B cell (primary cell): ENCODE results near the gene TGDS. TPM values are rescaled to one million over a fixed set of nuclear protein-coding genes. Genes with fewer than 3 reads are reported as not detected.

Source experiments
- ATAC-seq: fragments of 200-7000 bp; cut with Tn5 transposase; one replicate; pipeline ENCODE4 v1.10.0; 2021; ENCODE audit warnings: low read depth, mild to moderate bottlenecking, moderate number of reproducible peaks, moderate library complexity
- CTCF ChIA-PET: fragments of 350-600 bp; sonication (Branson Sonifier 250); formaldehyde crosslinking; loops from one replicate; lab custom pipeline; 2021; ENCODE audit warnings: antibody characterized with exemption, inconsistent platforms; lab: Charles Lee
- POLR2A ChIA-PET: fragments of 350-600 bp; sonication (Branson Sonifier 250); formaldehyde crosslinking; loops from one replicate; lab custom pipeline; 2021; ENCODE audit warnings: antibody characterized with exemption; lab: Charles Lee
- DNase-seq: peaks from one replicate; pipeline ENCODE4 v3.0.0; 2013
- H2AFZ ChIP-seq: 2 replicates; pipeline ENCODE4 v1.6.1; 2012; ENCODE audit warnings: mild to moderate bottlenecking, low read depth, low read length; ENCODE audit not compliant: insufficient read depth, poor library complexity, severe bottlenecking
- H3K27ac ChIP-seq, 2 donors: 1 replicate in 1 of 2; 2 replicates in 1 of 2; pipeline ENCODE4 v1.5.1; 2012 to 2013; ENCODE audit warnings: low read length in 2 of 2, mild to moderate bottlenecking in 2 of 2, moderate library complexity in 1 of 2
- H3K27me3 ChIP-seq, 4 experiments: fragments of 200-600 bp in 1 of 4; sonication (generic) in 1 of 4; replicated peaks in 1 of 4; 1 replicate in 2 of 4; 2 replicates in 2 of 4; pipeline versions ENCODE4 v1.6.1 to v1.7.0; 2013 to 2016; ENCODE audit warnings: low read length in 3 of 4, mild to moderate bottlenecking in 2 of 4, mixed read lengths in 1 of 4, moderate library complexity in 1 of 4; ENCODE audit not compliant: insufficient read depth in 4 of 4, control insufficient read depth in 3 of 4; ENCODE audit errors: control extremely low read depth in 1 of 4
- H3K36me3 ChIP-seq, 2 experiments: replicated peaks in 1 of 2; 1 replicate in 1 of 2; 2 replicates in 1 of 2; pipeline versions ENCODE4 v1.6.1 to v1.7.1; 2013; ENCODE audit warnings: low read length in 1 of 2; ENCODE audit not compliant: insufficient read depth in 2 of 2, control insufficient read depth in 1 of 2; ENCODE audit errors: control extremely low read depth in 1 of 2, extremely low read depth in 1 of 2
- H3K4me1 ChIP-seq, 2 donors: fragments of 200-600 bp in 1 of 2; sonication (generic) in 1 of 2; 1 replicate in 1 of 2; 2 replicates in 1 of 2; pipeline versions ENCODE4 v1.5.1 to v1.6.1; 2013 to 2017; ENCODE audit warnings: low read length in 2 of 2; ENCODE audit not compliant: control insufficient read depth in 2 of 2, insufficient read depth in 2 of 2
- H3K4me2 ChIP-seq: replicated peaks from 2 replicates; pipeline ENCODE3; 2012; ENCODE audit warnings: mild to moderate bottlenecking, low read depth, low read length; ENCODE audit not compliant: poor library complexity, severe bottlenecking
- H3K4me3 ChIP-seq, 5 experiments: fragments of 200-600 bp in 1 of 5; sonication (generic) in 1 of 5; 1 replicate in 3 of 5; 2 replicates in 2 of 5; pipeline versions ENCODE4 v1.5.1 to v1.7.0; 2011 to 2016; ENCODE audit warnings: low read length in 4 of 5, mild to moderate bottlenecking in 4 of 5, low read depth in 2 of 5, control low read depth in 1 of 5, moderate library complexity in 1 of 5; ENCODE audit not compliant: insufficient read depth in 1 of 5; ENCODE audit errors: control extremely low read depth in 1 of 5, extremely low read depth in 1 of 5
- H3K79me2 ChIP-seq: fragments of 200-600 bp; sonication (generic); one replicate; pipeline ENCODE4 v1.6.0; 2016; ENCODE audit warnings: low read length; ENCODE audit not compliant: control insufficient read depth, insufficient read depth
- H3K9ac ChIP-seq: fragments of 200-600 bp; sonication (generic); 2 replicates; pipeline ENCODE4 v1.6.1; 2017; ENCODE audit warnings: mild to moderate bottlenecking, low read length, moderate library complexity
- H3K9me3 ChIP-seq, 3 donors: one replicate each; pipeline versions ENCODE4 v1.6.1 to v1.7.1; 2013; ENCODE audit warnings: low read length in 2 of 3; ENCODE audit not compliant: control insufficient read depth in 2 of 3, insufficient read depth in 1 of 3; ENCODE audit errors: control extremely low read depth in 1 of 3
- H4K20me1 ChIP-seq: 2 replicates; pipeline ENCODE4 v1.6.0; 2012; ENCODE audit warnings: mild to moderate bottlenecking, low read length; ENCODE audit not compliant: insufficient read depth, control insufficient read depth, poor library complexity, severe bottlenecking
- H3K27ac Mint-ChIP-seq: one replicate; pipeline ENCODE4 v1.8.0; 2021; ENCODE audit warnings: mixed read lengths
- H3K27me3 Mint-ChIP-seq: one replicate; pipeline ENCODE4 v1.8.0; 2021; ENCODE audit warnings: mixed read lengths
- H3K4me1 Mint-ChIP-seq: one replicate; pipeline ENCODE4 v1.8.0; 2021; ENCODE audit warnings: mixed read lengths
- H3K4me3 Mint-ChIP-seq: one replicate; pipeline ENCODE4 v1.8.0; 2021; ENCODE audit warnings: mixed read lengths
- H3K9me3 Mint-ChIP-seq: one replicate; pipeline ENCODE4 v1.8.0; 2022; ENCODE audit warnings: mixed read lengths; ENCODE audit not compliant: insufficient read depth
- CTCF ChIP-seq: fragments of 200-600 bp; IDR thresholded peaks from one replicate; pipeline ENCODE4 v1.8.0; 2022; ENCODE audit warnings: antibody characterized with exemption, mild to moderate bottlenecking
- EZH2 ChIP-seq: IDR thresholded peaks from 2 replicates; pipeline ENCODE4 v1.6.1; 2012; ENCODE audit warnings: borderline replicate concordance, low read depth, mild to moderate bottlenecking, moderate library complexity, low read length; ENCODE audit not compliant: insufficient read depth, poor library complexity, severe bottlenecking
- WGBS: methylation state at CpG from one replicate; pipeline ENCODE4 v1.1.5; 2013; ENCODE audit warnings: missing lambda C conversion rate; ENCODE audit not compliant: insufficient coverage; 5-methylcytosine and 5-hydroxymethylcytosine counted together
- intact Hi-C: fragments of 100-400 bp; cut with micrococcal nuclease; formaldehyde crosslinking; loops from one replicate; pipeline ENCODE4 v1.10.0; 2022
- polyA plus RNA-seq: library from polyadenylated mRNA; depleted of rRNA; stranded (reverse); fragments of >200 nt; gene quantifications from 2 replicates; pipeline ENCODE4 v1.2.3, GENCODE V29; 2012
- total RNA-seq, 2 donors: library from RNA; stranded (reverse); fragments of 120-200 nt in 1 of 2; gene quantifications; 1 replicate in 1 of 2; 2 replicates in 1 of 2; pipeline versions ENCODE4 v1.2.3 to v1.2.4, GENCODE V29; 2013 to 2022

The TGDS gene
- total and polyA plus RNA-seq, 2 donors (not counting 1 experiment from before 2014, with no cell fraction given), result 11.7 to 14.7 TPM

GRCh38 chr13:94568443-94568842 lies 27.5 kb downstream of the TGDS start:
- Histone ChIP-seq H3K79me2 (no peaks in the 10 kb centered on the region), H3K36me3 (peaks cover 14 to 29% of the 10 kb centered on the region in 2 experiments), H3K9me3 (no peaks in the 10 kb centered on the region), H3K27ac (no peak overlapping the region), H3K27me3 (no peaks in the 10 kb centered on the region), H3K9ac (no peak overlapping the region), H3K4me1 (no peaks in the 10 kb centered on the region), H4K20me1 (no peaks in the 10 kb centered on the region), H3K4me3 (no peak overlapping the region), H2AFZ (no peak overlapping the region), H3K4me2 (no peak overlapping the region)
- POLR2A ChIA-PET, result no interaction called here
- intact Hi-C loops, result no loop called here
- no peaks in the 10 kb centered on the region for H3K4me1 Mint-ChIP-seq
- WGBS, result no CpG with 5 or more reads among the region's 1 CpG
- DNase-seq (no peak), ATAC-seq (no peak)
- H3K9me3 Mint-ChIP-seq, result no peaks in the 10 kb centered on the region
- H3K27ac Mint-ChIP-seq, result no peak overlapping the region
- H3K27me3 Mint-ChIP-seq, result no peaks in the 10 kb centered on the region
- CTCF ChIA-PET, result no interaction called here
- no peak for TF ChIP-seq CTCF
- no peak for TF ChIP-seq EZH2
- H3K4me3 Mint-ChIP-seq, result no peak overlapping the region

- Mint-ChIP-seq H3K27ac (no peak overlapping the region), H3K4me1 (no peaks in the 10 kb centered on the region), H3K4me3 (no peak overlapping the region), H3K27me3 (no peaks in the 10 kb centered on the region), H3K9me3 (no peaks in the 10 kb centered on the region)
- intact Hi-C loops, result no loop called here
- no peak for ATAC-seq
- POLR2A ChIA-PET, result no interaction called here
- H3K27me3 ChIP-seq, result no peaks in the 10 kb centered on the region
- no peak for TF ChIP-seq CTCF
- no peak for TF ChIP-seq EZH2
- WGBS, result 100% methylated on average over 2 of the region's 3 CpGs
- H3K27ac ChIP-seq, result no peak overlapping the region
- H2AFZ ChIP-seq, result no peak overlapping the region
- no peaks in the 10 kb centered on the region for H4K20me1 ChIP-seq
- no peaks in the 10 kb centered on the region for H3K4me1 ChIP-seq
- CTCF ChIA-PET, result no interaction called here
- H3K36me3 ChIP-seq, result peaks cover 11 to 20% of the 10 kb centered on the region in 2 experiments
- H3K9me3 ChIP-seq, result no peaks in the 10 kb centered on the region
- H3K9ac ChIP-seq, result no peak overlapping the region
- no peak overlapping the region for H3K4me2 ChIP-seq
- no peak for DNase-seq
- H3K4me3 ChIP-seq, result no peak overlapping the region
- no peaks in the 10 kb centered on the region for H3K79me2 ChIP-seq
Observed at GRCh38 chr13:94567581-94567980, 28.4 kb downstream of the TGDS start.
